GM12801 (cell line): ENCODE data around the gene PACC1.

Source experiments
- TF ChIP-seq, protein P1 (sequence below): IDR thresholded peaks from one replicate; pipeline ENCODE4 v1.5.1; 2011; ENCODE audit warnings: control low read depth; ENCODE audit not compliant: insufficient read length; ENCODE audit errors: extremely low read depth

PACC1 gene

GRCh38 chr1:212402666-212403321, 11.9 kb downstream of the PACC1 start:
- TF ChIP-seq, protein P1, sequence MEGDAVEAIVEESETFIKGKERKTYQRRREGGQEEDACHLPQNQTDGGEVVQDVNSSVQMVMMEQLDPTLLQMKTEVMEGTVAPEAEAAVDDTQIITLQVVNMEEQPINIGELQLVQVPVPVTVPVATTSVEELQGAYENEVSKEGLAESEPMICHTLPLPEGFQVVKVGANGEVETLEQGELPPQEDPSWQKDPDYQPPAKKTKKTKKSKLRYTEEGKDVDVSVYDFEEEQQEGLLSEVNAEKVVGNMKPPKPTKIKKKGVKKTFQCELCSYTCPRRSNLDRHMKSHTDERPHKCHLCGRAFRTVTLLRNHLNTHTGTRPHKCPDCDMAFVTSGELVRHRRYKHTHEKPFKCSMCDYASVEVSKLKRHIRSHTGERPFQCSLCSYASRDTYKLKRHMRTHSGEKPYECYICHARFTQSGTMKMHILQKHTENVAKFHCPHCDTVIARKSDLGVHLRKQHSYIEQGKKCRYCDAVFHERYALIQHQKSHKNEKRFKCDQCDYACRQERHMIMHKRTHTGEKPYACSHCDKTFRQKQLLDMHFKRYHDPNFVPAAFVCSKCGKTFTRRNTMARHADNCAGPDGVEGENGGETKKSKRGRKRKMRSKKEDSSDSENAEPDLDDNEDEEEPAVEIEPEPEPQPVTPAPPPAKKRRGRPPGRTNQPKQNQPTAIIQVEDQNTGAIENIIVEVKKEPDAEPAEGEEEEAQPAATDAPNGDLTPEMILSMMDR = no peak

GRCh38 chr1:212401838-212402582, 12.7 kb downstream of the PACC1 start:
- TF ChIP-seq, protein P1 = no peak

DNA sequence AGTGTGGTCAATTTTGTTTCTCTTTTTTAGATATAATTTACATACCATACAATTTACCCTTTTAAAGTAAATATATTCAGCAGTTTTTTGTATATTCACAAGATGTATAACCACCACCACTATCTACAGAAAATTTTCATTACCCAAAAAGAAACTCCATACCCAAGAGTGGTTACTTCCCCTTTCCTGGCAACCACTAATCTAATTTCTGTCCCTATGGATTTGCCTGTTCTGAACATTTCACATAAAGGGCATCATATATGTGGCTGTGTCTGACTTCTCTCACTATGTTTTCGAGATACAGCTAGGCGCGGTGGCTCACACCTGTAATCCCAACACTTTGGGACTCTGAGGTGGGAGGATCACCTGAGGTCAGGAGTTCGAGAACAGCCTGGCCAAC, 13.6 kb downstream of the PACC1 start:
- TF ChIP-seq, protein P1 = no peak

DNA sequence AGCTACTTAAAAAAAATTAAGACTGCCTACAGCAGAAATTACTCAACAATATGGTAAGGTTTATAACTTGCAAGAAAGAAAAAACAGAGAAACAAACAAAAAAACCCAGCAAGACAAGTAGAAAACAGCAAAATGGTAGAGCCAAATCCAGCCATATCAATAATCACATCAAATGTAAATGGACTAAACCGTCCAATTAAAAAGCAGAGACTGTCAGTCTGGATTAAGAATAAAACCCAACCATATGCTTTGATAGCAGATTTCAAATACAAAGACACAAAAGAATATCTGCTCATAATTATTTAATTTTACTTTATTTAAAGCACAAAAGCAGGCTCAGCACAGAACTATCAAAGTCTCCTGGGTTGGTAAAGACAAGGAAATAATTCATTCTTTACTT, 17.5 kb downstream of the PACC1 start:
- TF ChIP-seq, protein P1 = no peak

GRCh38 chr1:212396638-212397037, 18.0 kb downstream of the PACC1 start:
- TF ChIP-seq, protein P1 = no peak

- TF ChIP-seq, protein P1 = no peak
These were observed 25.5 kb downstream of the PACC1 start for GRCh38 chr1:212388985-212389716.

GRCh38 chr1:212386029-212386428, 28.7 kb downstream of the PACC1 start:
- TF ChIP-seq, protein P1 = no peak
